ENCODE results near the gene FNDC10.

Gene FNDC10

GRCh38 chr1:1550591-1551432 is 49.1 kb downstream of the FNDC10 start:
- TF ChIP-seq CTCF (IDR thresholded peaks at IDR 0.05; ENCODE audit: low read depth, low read length), result peak; percentile 45; the same call in 1 of the 2 replicates
- H3K36me3 ChIP-seq, result peaks cover 9% of the 10 kb centered on the region; the same call in 1 of the 2 replicates
- no peaks in the 10 kb centered on the region for H3K9me3 ChIP-seq (ENCODE audit: severe bottlenecking)
- no peak overlapping the region for H3K4me3 ChIP-seq (ENCODE audit: low read depth, low read length)
- H3K27me3 ChIP-seq (ENCODE audit: insufficient read depth, low read depth, severe bottlenecking), result no peaks in the 10 kb centered on the region
- DNase-seq, result peak; percentile 52
- no peak overlapping the region for H3K27ac ChIP-seq

- no peak for TF ChIP-seq CTCF (IDR thresholded peaks at IDR 0.05; ENCODE audit: low read depth, low read length)
- Histone ChIP-seq H3K4me3 (ENCODE audit: low read depth, low read length) (no peak overlapping the region), H3K36me3 (peaks cover 3% of the 10 kb centered on the region; the same call in 1 of the 2 replicates), H3K9me3 (ENCODE audit: severe bottlenecking) (no peaks in the 10 kb centered on the region), H3K27ac (no peak overlapping the region), H3K27me3 (ENCODE audit: insufficient read depth, low read depth, severe bottlenecking) (no peaks in the 10 kb centered on the region)
- DNase-seq, result no peak
Measured at GRCh38 chr1:1550087-1550486, 49.8 kb downstream of the FNDC10 start.

DNA sequence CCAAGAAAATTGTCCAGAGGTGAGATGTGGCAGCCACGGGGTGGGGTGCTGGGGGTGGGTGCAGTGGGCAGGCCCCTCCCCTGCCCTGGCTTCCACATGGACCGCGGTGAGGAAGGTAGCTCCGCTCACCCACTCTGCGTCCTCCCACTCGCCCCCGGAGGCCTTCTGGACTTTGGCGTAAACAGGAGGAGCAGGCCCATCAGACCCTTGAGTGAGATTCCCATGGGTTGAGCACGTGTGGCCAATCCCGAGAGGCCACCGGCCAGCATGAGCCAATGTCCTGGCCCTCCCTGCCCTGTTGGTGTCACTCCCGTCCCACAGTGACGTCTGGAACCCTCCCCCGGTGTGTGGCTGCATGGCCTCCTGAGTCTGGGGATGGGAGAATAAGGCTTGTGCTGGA is 51.3 kb downstream of the FNDC10 start:
- Histone ChIP-seq H3K27me3 (ENCODE audit: insufficient read depth, low read depth, severe bottlenecking) (no peaks in the 10 kb centered on the region), H3K9me3 (ENCODE audit: severe bottlenecking) (no peaks in the 10 kb centered on the region), H3K27ac (no peak overlapping the region), H3K36me3 (peaks cover 3% of the 10 kb centered on the region; the same call in 1 of the 2 replicates), H3K4me3 (ENCODE audit: low read depth, low read length) (no peak overlapping the region)
- TF ChIP-seq CTCF (IDR thresholded peaks at IDR 0.05; ENCODE audit: low read depth, low read length), result 0 out of 2 replicates have a peak, but pooled peaks have one; percentile 2
- no peak for DNase-seq
